ENCODE measurements around the gene ATXN1.

DNA sequence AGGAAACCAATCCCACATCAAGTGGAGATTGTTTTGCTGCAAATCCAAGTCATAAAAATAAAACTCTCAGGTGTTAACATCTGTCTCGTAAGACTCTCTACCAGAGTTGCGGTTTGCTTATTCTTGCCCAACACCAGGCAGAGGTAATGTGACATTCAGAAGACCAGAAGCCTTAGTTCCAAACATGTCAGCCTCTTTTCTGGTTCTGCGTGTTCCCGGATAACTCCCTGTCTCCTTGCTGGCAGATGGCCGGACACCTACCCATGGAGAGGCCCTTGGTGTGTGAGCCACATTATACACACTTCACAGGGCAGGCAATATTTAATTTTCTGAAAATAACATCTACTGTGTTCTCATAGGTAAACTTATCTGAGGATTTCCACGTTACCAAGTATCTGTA, 449.5 kb downstream of the ATXN1 start:
- TF ChIP-seq POLR2A (IDR thresholded peaks at IDR 0.05; ENCODE audit: low read length) (no peak), GATA1 (IDR thresholded peaks at IDR 0.05; ENCODE audit: low read depth, low read length) (no peak)
